HG02588 (cell line): ENCODE measurements around the gene PLB1.

Experiments used
- ATAC-seq: cut with Tn5 transposase; IDR thresholded peaks from one replicate; pipeline ENCODE4 v1.9.1; 2021; ENCODE audit warnings: mild to moderate bottlenecking, moderate library complexity; ENCODE audit not compliant: unreplicated experiment

The PLB1 gene

GRCh38 chr2:28684142-28684858 lies 188.4 kb downstream of the PLB1 start:
- ATAC-seq = no peak

GRCh38 chr2:28687171-28687570 lies 191.3 kb downstream of the PLB1 start:
- ATAC-seq = no peak

- ATAC-seq = no peak
These were observed 192.0 kb downstream of the PLB1 start for GRCh38 chr2:28687640-28688385.

GRCh38 chr2:28688818-28689217 lies 193.0 kb downstream of the PLB1 start:
- ATAC-seq = no peak

GRCh38 chr2:28689771-28690170 lies 193.9 kb downstream of the PLB1 start:
- ATAC-seq = no peak

- no peak for ATAC-seq
These were observed 196.6 kb downstream of the PLB1 start for GRCh38 chr2:28692411-28692810.

GRCh38 chr2:28693223-28693622 lies 197.4 kb downstream of the PLB1 start:
- ATAC-seq = no peak
